Activated CD8-positive, alpha-beta T cell treated with anti-CD3 and anti-CD28 coated beads for 36 hours (primary cell): ENCODE results near the gene HCRTR2. TPM values are rescaled to one million over a fixed set of nuclear protein-coding genes. Genes with fewer than 3 reads are reported as not detected.

Source experiments
- ATAC-seq: fragments of 200-7000 bp; cut with Tn5 transposase; one replicate; pipeline ENCODE4 v1.10.0; 2021; ENCODE audit warnings: mild to moderate bottlenecking, moderate library complexity
- CTCF ChIA-PET: fragments of 350-600 bp; sonication (Branson Sonifier 250); formaldehyde crosslinking; loops from one replicate; lab custom pipeline; 2021; ENCODE audit warnings: antibody characterized with exemption; lab: Charles Lee
- POLR2A ChIA-PET: fragments of 350-600 bp; sonication (Branson Sonifier 250); formaldehyde crosslinking; loops from one replicate; lab custom pipeline; 2021; ENCODE audit warnings: antibody characterized with exemption; lab: Charles Lee
- DNase-seq: peaks from one replicate; pipeline ENCODE4 v3.0.0-alpha.2; 2020
- H3K27ac Mint-ChIP-seq: one replicate; pipeline ENCODE4 v1.8.0; 2021; ENCODE audit warnings: mild to moderate bottlenecking, mixed read lengths
- H3K27me3 Mint-ChIP-seq: one replicate; pipeline ENCODE4 v1.8.0; 2021; ENCODE audit warnings: mixed read lengths
- H3K36me3 Mint-ChIP-seq: one replicate; pipeline ENCODE4 v1.8.0; 2021; ENCODE audit warnings: low read depth, mixed read lengths
- H3K4me1 Mint-ChIP-seq: one replicate; pipeline ENCODE4 v1.8.0; 2021; ENCODE audit warnings: low read depth, mixed read lengths
- H3K4me3 Mint-ChIP-seq: one replicate; pipeline ENCODE4 v1.8.0; 2021; ENCODE audit warnings: mild to moderate bottlenecking, moderate library complexity, mixed read lengths
- H3K9me3 Mint-ChIP-seq: one replicate; pipeline ENCODE4 v1.8.0; 2021; ENCODE audit warnings: mixed read lengths
- CTCF ChIP-seq: fragments of 200-600 bp; IDR thresholded peaks from one replicate; pipeline ENCODE4 v1.8.0; 2022; ENCODE audit warnings: antibody characterized with exemption, mild to moderate bottlenecking
- intact Hi-C: fragments of 100-400 bp; cut with micrococcal nuclease; formaldehyde crosslinking; loops from one replicate; pipeline ENCODE4 v1.10.0; 2022
- total RNA-seq, 2 experiments: library from RNA; stranded (reverse); gene quantifications; one replicate each; pipeline ENCODE4 v1.2.3, GENCODE V29; 2021

Gene HCRTR2
- not detected for total RNA-seq

- H3K4me3 Mint-ChIP-seq: no peak within 1 kb of the TSS
- no peak within 1 kb of the TSS for H3K27ac Mint-ChIP-seq
- DNase-seq: no peak
- no peaks in the 10 kb centered on the region for H3K4me1 Mint-ChIP-seq
- H3K27me3 Mint-ChIP-seq: peaks cover 14% of the 10 kb centered on the region
- CTCF ChIA-PET: no interaction called here
- no peak for ATAC-seq
- POLR2A ChIA-PET: no interaction called here
- intact Hi-C loops: no loop called here
- peaks cover 5% of the 10 kb centered on the region for H3K9me3 Mint-ChIP-seq
- no peaks in the 10 kb centered on the region for H3K36me3 Mint-ChIP-seq
- TF ChIP-seq CTCF: no peak
Measured at GRCh38 chr6:55174211-55175026, at the start of gene HCRTR2. Gene HCRTR2 (plus strand): TSS chr6:55174515. CDS start chr6:55174588, 73 bp downstream.

DNA sequence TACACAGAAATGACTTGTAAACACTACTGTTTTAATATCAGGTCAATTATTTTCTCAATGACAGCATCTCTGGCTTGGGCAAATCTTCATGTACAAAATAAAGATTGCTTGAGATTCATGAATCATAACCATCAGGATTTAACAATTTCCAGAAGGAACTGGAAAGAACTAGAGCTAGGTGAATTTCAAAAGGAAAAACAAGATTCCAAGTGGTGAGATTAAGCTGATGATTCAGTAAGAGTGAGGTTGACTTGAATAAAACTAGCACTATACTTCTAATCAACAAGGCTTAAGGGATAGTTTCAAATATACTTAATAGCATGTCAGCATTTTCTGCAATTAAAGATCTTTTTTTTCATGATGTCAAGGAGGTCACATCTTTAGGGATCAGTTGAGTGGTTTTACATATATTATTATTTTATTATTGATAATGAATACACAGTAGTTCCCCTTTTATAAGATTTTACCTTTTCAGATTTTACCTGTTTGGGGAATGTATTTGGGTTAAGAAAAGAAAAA is 43.5 kb upstream of the HCRTR2 start:
- Mint-ChIP-seq H3K27ac (no peak overlapping the region), H3K4me3 (no peak overlapping the region), H3K4me1 (no peaks in the 10 kb centered on the region), H3K27me3 (no peaks in the 10 kb centered on the region), H3K9me3 (peaks cover 11% of the 10 kb centered on the region), H3K36me3 (no peaks in the 10 kb centered on the region)
- intact Hi-C loops: no loop called here
- DNase-seq (no peak), ATAC-seq (no peak)
- TF ChIP-seq CTCF: no peak
- ChIA-PET CTCF (no interaction called here), POLR2A (no interaction called here)

GRCh38 chr6:55131616-55132015 is 42.7 kb upstream of the HCRTR2 start:
- DNase-seq (no peak), ATAC-seq (no peak)
- POLR2A ChIA-PET: no interaction called here
- no peaks in the 10 kb centered on the region for H3K27me3 Mint-ChIP-seq
- intact Hi-C loops: no loop called here
- peaks cover 8% of the 10 kb centered on the region for H3K9me3 Mint-ChIP-seq
- CTCF ChIA-PET: no interaction called here
- H3K4me1 Mint-ChIP-seq: no peaks in the 10 kb centered on the region
- no peak overlapping the region for H3K27ac Mint-ChIP-seq
- TF ChIP-seq CTCF: no peak
- no peak overlapping the region for H3K4me3 Mint-ChIP-seq
- H3K36me3 Mint-ChIP-seq: no peaks in the 10 kb centered on the region

DNA sequence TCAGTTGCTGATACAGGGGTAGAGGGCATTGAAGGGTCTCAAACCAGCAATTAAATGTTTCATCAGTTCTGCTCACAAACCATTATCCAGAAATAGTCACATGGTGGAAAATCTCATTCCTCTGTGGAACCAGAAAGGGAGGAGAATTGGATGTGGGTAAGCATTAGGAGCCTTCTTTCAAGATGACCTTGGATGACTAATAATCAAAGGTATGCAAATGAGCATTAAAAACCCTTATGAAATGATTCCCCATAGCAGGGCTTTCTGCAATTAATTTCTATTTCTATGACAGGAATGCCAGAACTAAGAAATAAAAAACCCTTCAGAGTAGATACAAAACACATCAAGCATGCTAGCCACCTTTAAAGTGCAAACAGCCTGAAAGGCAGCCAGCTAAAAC is 37.4 kb upstream of the HCRTR2 start:
- H3K36me3 Mint-ChIP-seq: no peaks in the 10 kb centered on the region

More for the DNA sequence above, 37.4 kb upstream of the HCRTR2 start:
- no peak for DNase-seq
- POLR2A ChIA-PET: no interaction called here
- CTCF ChIA-PET: no interaction called here
- intact Hi-C loops: no loop called here
- Mint-ChIP-seq H3K27me3 (no peaks in the 10 kb centered on the region), H3K4me3 (no peak overlapping the region), H3K9me3 (no peaks in the 10 kb centered on the region), H3K27ac (no peak overlapping the region), H3K4me1 (no peaks in the 10 kb centered on the region)
- ATAC-seq: no peak
- no peak for TF ChIP-seq CTCF
